Gastroesophageal sphincter (tissue), 4 donors: ENCODE data around the gene LGI2. TPM values are rescaled to one million over a fixed set of nuclear protein-coding genes. Genes with fewer than 3 reads are reported as not detected.

Source experiments
- total RNA-seq, 4 donors: library from RNA; depleted of rRNA; stranded (reverse); fragments of >200 nt; gene quantifications; one replicate each; pipeline ENCODE4 v1.1.0, GENCODE V29; 2016

LGI2 gene
- total RNA-seq, 4 donors from 2014 or later = 3.2 to 23.0 (median 11.9) TPM

Other genes with a start within 250 kb of the LGI2 start
- 100 to 1,000 TPM; 199 to 801 (median 448) TPM for gene SOD3, start 235.4 kb downstream of the LGI2 start, total RNA-seq
- gene CCDC149, start 117.9 kb downstream of the LGI2 start, total RNA-seq = 10 to 100 TPM; 21.9 to 38.7 (median 34.0) TPM
- gene SEPSECS, start 129.5 kb upstream of the LGI2 start, total RNA-seq = 1 to 10 TPM; 3.3 to 9.0 (median 7.1) TPM
- gene PI4K2B, start 203.1 kb upstream of the LGI2 start, total RNA-seq = 10 to 100 TPM; 10.6 to 18.2 (median 13.1) TPM